ENCODE measurements around the gene CTNNA1.

CTNNA1 gene

GRCh38 chr5:138705007-138705406 lies 48.2 kb upstream of the CTNNA1 start:
- no peak for TF ChIP-seq ZNF280C (tag by site-specific recombination; IDR thresholded peaks at IDR 0.05)
- no peak for TF ChIP-seq PATZ1 (tag by site-specific recombination; IDR thresholded peaks at IDR 0.05)
- TF ChIP-seq ZNF10 (tag by site-specific recombination; IDR thresholded peaks at IDR 0.05), result no peak
- no peak for TF ChIP-seq ZSCAN4 (tag by site-specific recombination; IDR thresholded peaks at IDR 0.05)
- TF ChIP-seq ZNF391 (tag by site-specific recombination; IDR thresholded peaks at IDR 0.05; ENCODE audit: borderline replicate concordance, low read depth), result no peak
- no peak for TF ChIP-seq ZNF248 (tag by site-specific recombination; IDR thresholded peaks at IDR 0.05)
- TF ChIP-seq IKZF3 (tag by site-specific recombination; IDR thresholded peaks at IDR 0.05), result no peak
- no peak for TF ChIP-seq GFI1B (tag by site-specific recombination; IDR thresholded peaks at IDR 0.05)
- TF ChIP-seq ZNF394 (tag by site-specific recombination; IDR thresholded peaks at IDR 0.05; ENCODE audit: borderline replicate concordance), result no peak
- no peak for TF ChIP-seq ZNF544 (tag by site-specific recombination; IDR thresholded peaks at IDR 0.05)
- no peak for TF ChIP-seq ZNF610 (tag by site-specific recombination; IDR thresholded peaks at IDR 0.05; ENCODE audit: borderline replicate concordance)
- no peak for TF ChIP-seq ZNF18 (tag by site-specific recombination; IDR thresholded peaks at IDR 0.05)
- TF ChIP-seq ZNF830 (tag by site-specific recombination; IDR thresholded peaks at IDR 0.05; ENCODE audit: low read depth), result no peak
- CTCF ChIA-PET, result interaction anchor here (0.7 kb wide), 1 partner anchor 63 kb away, joined by 3 read pairs; no protein-coding TSS in a partner anchor

GRCh38 chr5:138705567-138705966 lies 47.7 kb upstream of the CTNNA1 start:
- Histone ChIP-seq H3K4me1 (ENCODE audit: control insufficient read depth, insufficient read depth, low read length) (no peaks in the 10 kb centered on the region; the same call in 1 of the 2 replicates), H3K9me3 (ENCODE audit: control insufficient read depth, insufficient read depth, low read depth, low read length) (no peaks in the 10 kb centered on the region), H3K36me3 (ENCODE audit: control insufficient read depth in 2 of 2, insufficient read depth in 1 of 2, low read length in 2 of 2) (no peaks in the 10 kb centered on the region), H3K27ac (ENCODE audit: extremely low read depth, low read depth, low read length) (no peak overlapping the region), H3K4me3 (ENCODE audit: low read depth, low read length) (no peak overlapping the region)
- CTCF ChIA-PET, result no interaction called here
- POLR2A ChIA-PET, result interaction anchor here (0.9 kb wide), 1 partner anchor 52 kb away, joined by 4 read pairs; no protein-coding TSS in a partner anchor
- no peak for TF ChIP-seq IKZF3 (tag by site-specific recombination; IDR thresholded peaks at IDR 0.05)
- no peak for TF ChIP-seq ZNF510 (tag by site-specific recombination; IDR thresholded peaks at IDR 0.05; ENCODE audit: insufficient replicate concordance)
- no peak for TF ChIP-seq ZNF202 (tag by site-specific recombination; IDR thresholded peaks at IDR 0.05; ENCODE audit: borderline replicate concordance)
- TF ChIP-seq ZBTB17 (tag by site-specific recombination; IDR thresholded peaks at IDR 0.05), result no peak
- TF ChIP-seq KLF16 (tag by site-specific recombination; IDR thresholded peaks at IDR 0.05), result no peak
- no peak for TF ChIP-seq GLIS2 (tag by site-specific recombination; IDR thresholded peaks at IDR 0.05)
- no peak for TF ChIP-seq ZNF707 (tag by site-specific recombination; IDR thresholded peaks at IDR 0.05)
- TF ChIP-seq ZNF398 (tag by site-specific recombination; IDR thresholded peaks at IDR 0.05), result no peak
- TF ChIP-seq ZFP69B (tag by site-specific recombination; IDR thresholded peaks at IDR 0.05), result no peak
- no peak for TF ChIP-seq ZNF391 (tag by site-specific recombination; IDR thresholded peaks at IDR 0.05; ENCODE audit: borderline replicate concordance, low read depth)
- no peak for TF ChIP-seq ZNF548 (tag by site-specific recombination; IDR thresholded peaks at IDR 0.05)
- no peak for TF ChIP-seq ZNF513 (tag by site-specific recombination; IDR thresholded peaks at IDR 0.05)
- no peak for TF ChIP-seq ZNF530 (tag by site-specific recombination; IDR thresholded peaks at IDR 0.05; ENCODE audit: low read depth)

More at GRCh38 chr5:138705007-138705406, 48.2 kb upstream of the CTNNA1 start:
- Histone ChIP-seq H3K36me3 (ENCODE audit: control insufficient read depth in 2 of 2, insufficient read depth in 1 of 2, low read length in 2 of 2) (no peaks in the 10 kb centered on the region), H3K4me3 (ENCODE audit: low read depth, low read length) (no peak overlapping the region), H3K9me3 (ENCODE audit: control insufficient read depth, insufficient read depth, low read depth, low read length) (no peaks in the 10 kb centered on the region), H3K4me1 (ENCODE audit: control insufficient read depth, insufficient read depth, low read length) (no peaks in the 10 kb centered on the region; the same call in 1 of the 2 replicates), H3K27ac (ENCODE audit: extremely low read depth, low read depth, low read length) (no peak overlapping the region)
- POLR2A ChIA-PET, result no interaction called here

All from HEK293 (cell line).